HG02571 (cell line): ENCODE measurements around the gene TNFRSF12A.

Experiments used
- ATAC-seq: cut with Tn5 transposase; IDR thresholded peaks from one replicate; pipeline ENCODE4 v1.9.1; 2021; ENCODE audit warnings: mild to moderate bottlenecking, moderate library complexity; ENCODE audit not compliant: unreplicated experiment

The TNFRSF12A gene

GRCh38 chr16:3010510-3010909 lies 9.7 kb upstream of the TNFRSF12A start:
- no peak for ATAC-seq

GRCh38 chr16:3012246-3012645 lies 7.9 kb upstream of the TNFRSF12A start:
- ATAC-seq, result no peak

GRCh38 chr16:3012828-3013420 lies 7.2 kb upstream of the TNFRSF12A start, which contains the start of gene CLDN9:
Gene CLDN9, plus strand, starts transcription at chr16:3012923. Its CDS starts 440 bp downstream, at chr16:3013363.
- no peak for ATAC-seq

GRCh38 chr16:3013491-3013951 lies 6.6 kb upstream of the TNFRSF12A start:
- ATAC-seq, result no peak

GRCh38 chr16:3013998-3014690 lies 6.0 kb upstream of the TNFRSF12A start:
- ATAC-seq, result no peak

GRCh38 chr16:3014971-3015370 lies 5.2 kb upstream of the TNFRSF12A start:
- ATAC-seq, result no peak

- no peak for ATAC-seq
These were observed 4.2 kb upstream of the TNFRSF12A start for GRCh38 chr16:3015865-3016521.

- no peak for ATAC-seq
These were observed 2.8 kb upstream of the TNFRSF12A start for GRCh38 chr16:3017344-3017743.

- ATAC-seq, result no peak
These were observed 2.2 kb upstream of the TNFRSF12A start, which contains the start of gene CLDN6 for GRCh38 chr16:3017794-3018506. Gene CLDN6, minus strand, starts transcription at chr16:3018183. Its CDS starts 2,162 bp downstream, at chr16:3016021.

- ATAC-seq, result no peak
These were observed 448 bp upstream of the TNFRSF12A start for GRCh38 chr16:3019594-3020246.

- no peak for ATAC-seq
These were observed 658 bp downstream of the TNFRSF12A start for GRCh38 chr16:3020604-3021448.

- no peak for ATAC-seq
These were observed 1.5 kb downstream of the TNFRSF12A start for GRCh38 chr16:3021449-3022207.

- ATAC-seq, result no peak
These were observed 2.1 kb downstream of the TNFRSF12A start for GRCh38 chr16:3022208-3022683.

GRCh38 chr16:3022684-3023414 lies 2.7 kb downstream of the TNFRSF12A start:
- no peak for ATAC-seq

GRCh38 chr16:3023415-3023668 lies 3.2 kb downstream of the TNFRSF12A start:
- no peak for ATAC-seq

GRCh38 chr16:3023669-3024478 lies 3.7 kb downstream of the TNFRSF12A start, which contains the start of the genes HCFC1R1 and THOC6:
Gene HCFC1R1, minus strand, starts transcription at chr16:3023942. Its CDS starts 1 bp downstream, at chr16:3023941.
Gene THOC6, plus strand, starts transcription at chr16:3024035. Its CDS starts 292 bp downstream, at chr16:3024327.
- ATAC-seq, result peak; percentile 65
